Suppressor macrophage treated with lipopolysaccharide for 1 hour (primary cell): ENCODE data around the gene ATP1A4.
"Not testable (repeated sequence)": the region's sequence is repeated elsewhere in the genome, so short reads cannot be mapped to it uniquely, and the experiment has no call there.

ENCODE experiments used
- DNase-seq, 3 donors: peaks; one replicate each; pipeline ENCODE4 v3.0.0-alpha.2; 2020 to 2022

ATP1A4 gene

DNA sequence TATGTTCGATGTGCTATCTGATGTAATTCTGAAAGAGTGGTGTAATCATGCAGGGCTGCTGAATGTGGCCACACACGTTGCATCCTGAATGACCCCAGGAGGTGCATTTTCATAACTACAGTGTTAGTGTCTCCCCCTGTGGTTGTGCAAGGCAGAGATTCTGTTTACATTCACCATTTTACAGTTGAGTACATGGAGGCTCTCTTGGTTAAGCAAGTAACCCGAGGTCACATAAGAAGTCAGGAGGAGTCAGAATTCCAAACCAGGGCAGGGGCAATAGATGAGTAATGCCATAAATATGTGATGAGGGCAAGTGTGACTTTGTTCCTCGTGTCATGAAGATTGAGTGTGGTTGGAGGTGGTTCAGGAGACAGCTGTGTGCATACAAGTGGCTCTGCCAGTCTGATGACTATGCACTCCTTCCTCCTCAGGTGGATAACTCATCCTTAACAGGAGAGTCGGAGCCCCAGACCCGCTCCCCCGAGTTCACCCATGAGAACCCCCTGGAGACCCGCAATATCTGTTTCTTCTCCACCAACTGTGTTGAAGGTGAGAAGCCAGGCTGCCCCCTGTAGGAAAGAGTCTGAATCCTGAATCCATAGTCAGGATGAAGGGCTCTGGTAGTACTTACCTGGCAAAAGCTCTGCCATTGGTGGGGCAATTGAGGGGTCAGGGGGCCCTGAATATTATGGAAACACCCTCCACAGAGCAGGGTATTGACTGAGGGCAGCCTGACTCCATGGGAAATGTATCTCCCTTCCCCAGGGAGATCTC, 26.5 kb upstream of the ATP1A4 start:
- no peak for DNase-seq

DNA sequence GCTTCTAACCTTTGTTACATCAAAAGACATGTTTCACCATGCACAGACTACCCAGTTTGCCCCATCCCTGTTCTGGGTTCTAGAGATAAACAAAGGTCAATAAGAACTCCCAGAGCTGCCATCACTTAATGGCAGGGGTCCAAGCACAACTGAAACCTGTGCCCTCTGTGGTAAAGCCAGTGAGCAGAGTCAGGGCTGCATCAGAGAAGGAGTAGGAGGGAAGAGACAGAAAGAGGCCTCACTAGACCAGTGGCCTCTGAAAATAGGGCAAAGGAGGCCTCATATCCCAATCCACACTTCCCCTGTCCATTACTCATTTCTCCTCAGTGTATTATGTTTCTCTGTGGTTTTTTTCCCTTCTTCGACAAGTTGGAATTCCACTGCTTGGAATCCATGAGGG, 25.7 kb upstream of the ATP1A4 start:
- no peak for DNase-seq

DNA sequence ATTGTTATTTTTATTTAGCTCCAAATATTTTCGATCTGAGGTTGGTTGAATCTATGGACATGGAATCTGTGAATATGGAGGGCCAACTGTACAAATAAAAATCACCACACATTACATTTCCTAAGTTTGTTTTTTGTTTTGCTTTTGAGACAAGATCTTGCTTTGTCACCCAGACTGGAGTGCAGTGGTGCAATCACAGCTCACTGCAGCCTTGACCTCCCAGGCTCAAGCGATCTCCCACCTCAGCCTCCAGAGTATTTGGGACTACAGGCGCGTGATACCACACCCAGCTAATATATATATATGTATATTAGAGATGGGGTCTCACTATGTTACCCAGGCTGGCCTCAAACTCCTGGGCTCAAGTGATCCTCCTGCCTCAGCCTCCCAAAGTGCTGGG, 25.1 kb upstream of the ATP1A4 start:
- DNase-seq, result not testable (repeated sequence)

DNA sequence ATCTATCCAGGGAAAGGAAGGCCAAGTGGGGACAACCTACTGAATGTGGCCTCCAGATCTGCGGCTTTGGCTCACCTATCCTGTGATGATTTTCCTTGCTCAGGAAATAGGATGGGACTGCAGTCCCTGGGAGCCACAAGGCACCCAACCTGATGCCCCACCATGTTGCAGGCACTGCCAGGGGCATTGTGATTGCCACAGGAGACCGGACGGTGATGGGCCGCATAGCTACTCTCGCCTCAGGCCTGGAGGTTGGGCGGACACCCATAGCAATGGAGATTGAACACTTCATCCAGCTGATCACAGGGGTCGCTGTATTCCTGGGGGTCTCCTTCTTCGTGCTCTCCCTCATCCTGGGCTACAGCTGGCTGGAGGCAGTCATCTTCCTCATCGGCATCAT, 24.0 kb upstream of the ATP1A4 start:
- DNase-seq, result no peak

DNA sequence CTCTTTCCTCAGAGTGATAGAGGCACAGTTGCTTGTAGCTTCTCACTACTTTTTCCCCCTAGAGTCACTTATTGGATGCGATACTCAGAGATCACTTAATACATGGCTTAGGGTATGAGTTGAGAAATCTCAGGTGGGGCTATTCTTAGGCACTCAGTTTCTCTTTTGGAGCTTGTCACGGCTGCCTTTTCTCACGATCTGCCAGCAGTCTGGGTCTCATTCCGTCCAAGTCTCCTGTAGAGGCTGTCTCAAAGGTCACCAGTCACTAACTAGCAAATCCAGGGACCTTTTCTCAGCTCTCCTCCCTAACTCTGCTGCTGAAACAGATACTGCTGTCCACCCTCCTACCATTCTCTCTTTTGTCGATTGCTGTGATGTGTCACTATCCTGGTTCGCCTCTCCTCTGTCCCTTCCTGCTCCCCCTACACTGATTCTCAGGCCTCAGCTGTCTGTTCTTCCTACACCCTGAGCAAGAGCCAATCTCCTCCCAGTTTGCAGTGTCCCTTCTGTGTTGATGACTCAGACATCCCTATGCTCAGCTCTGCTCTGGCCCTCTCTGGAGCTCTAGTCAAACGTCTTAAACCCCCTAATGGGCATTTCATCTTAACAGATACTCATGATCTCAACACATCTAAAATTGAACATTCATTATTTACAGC, 23.4 kb upstream of the ATP1A4 start:
- peak; percentile 60 to 68 (median 61) for DNase-seq

DNA sequence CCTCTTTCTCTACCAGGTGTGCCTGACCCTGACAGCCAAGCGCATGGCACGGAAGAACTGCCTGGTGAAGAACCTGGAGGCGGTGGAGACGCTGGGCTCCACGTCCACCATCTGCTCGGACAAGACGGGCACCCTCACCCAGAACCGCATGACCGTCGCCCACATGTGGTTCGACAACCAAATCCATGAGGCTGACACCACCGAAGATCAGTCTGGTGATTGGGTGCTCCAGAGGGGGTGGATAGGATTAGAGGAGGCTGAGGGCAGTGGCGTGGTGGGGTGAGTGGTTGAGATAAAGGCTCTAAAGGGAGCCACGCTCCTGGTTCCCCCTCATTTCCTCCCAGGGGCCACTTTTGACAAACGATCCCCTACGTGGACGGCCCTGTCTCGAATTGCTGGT, 22.8 kb upstream of the ATP1A4 start:
- DNase-seq, result no peak

DNA sequence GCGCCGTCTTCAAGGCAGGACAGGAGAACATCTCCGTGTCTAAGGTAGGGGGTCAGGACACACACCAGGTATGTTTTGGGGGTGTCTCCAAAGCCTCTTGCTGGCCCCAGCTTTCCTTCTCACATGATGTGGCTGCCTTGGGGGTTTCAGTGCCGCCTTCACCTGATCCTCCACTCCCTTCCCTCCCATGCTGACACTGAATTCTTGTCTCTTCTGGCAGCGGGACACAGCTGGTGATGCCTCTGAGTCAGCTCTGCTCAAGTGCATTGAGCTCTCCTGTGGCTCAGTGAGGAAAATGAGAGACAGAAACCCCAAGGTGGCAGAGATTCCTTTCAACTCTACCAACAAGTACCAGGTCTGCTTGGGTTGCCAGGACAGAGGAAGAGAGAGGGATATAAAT, 22.4 kb upstream of the ATP1A4 start:
- DNase-seq, result no peak

DNA sequence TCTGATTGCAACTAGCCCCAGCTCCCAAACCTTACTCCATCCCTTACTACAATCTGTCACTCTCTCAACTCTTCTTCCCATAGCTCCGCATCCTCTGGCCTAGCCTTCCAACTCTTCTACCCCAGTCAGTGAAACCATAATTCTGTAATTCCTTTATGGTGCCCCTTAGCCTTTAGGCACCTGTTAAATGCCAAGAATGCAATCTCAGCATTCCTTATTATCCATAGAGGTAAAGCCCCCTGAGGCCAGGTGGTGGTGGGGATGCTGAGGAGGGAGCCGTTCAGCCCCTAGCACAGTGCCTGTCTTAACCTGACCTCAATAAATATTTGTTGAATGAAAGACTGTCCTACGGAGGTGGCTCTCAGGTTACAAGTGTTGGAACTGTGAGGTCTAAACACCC, 21.8 kb upstream of the ATP1A4 start:
- no peak for DNase-seq

DNA sequence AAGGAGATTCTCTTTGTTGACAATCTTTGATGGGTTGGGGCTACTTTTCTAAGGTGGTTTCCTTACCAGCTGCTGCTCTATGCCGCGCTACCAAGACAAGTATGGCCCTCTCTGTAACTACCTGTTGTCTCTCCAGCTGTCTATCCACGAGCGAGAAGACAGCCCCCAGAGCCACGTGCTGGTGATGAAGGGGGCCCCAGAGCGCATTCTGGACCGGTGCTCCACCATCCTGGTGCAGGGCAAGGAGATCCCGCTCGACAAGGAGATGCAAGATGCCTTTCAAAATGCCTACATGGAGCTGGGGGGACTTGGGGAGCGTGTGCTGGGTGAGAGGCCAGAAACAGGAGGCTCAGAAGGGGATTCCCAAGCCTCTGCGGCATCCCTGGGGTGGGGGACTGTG, 21.4 kb upstream of the ATP1A4 start:
- no peak for DNase-seq

DNA sequence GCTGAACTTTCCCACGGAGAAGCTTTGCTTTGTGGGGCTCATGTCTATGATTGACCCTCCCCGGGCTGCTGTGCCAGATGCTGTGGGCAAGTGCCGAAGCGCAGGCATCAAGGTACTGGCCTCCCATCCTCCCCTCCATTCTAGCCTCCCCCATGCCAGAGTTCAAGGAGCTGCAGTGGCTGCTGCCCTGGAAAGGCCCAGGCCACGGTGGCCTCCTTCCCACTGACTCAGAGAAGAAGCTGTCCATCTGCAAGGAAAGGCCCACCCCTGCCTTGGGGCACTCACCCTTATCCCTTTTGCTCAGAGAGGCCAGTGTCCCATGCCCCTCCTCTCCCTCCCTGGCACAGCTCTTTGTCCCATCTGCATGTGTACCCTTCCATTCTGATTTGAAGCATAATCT, 20.9 kb upstream of the ATP1A4 start:
- no peak for DNase-seq

DNA sequence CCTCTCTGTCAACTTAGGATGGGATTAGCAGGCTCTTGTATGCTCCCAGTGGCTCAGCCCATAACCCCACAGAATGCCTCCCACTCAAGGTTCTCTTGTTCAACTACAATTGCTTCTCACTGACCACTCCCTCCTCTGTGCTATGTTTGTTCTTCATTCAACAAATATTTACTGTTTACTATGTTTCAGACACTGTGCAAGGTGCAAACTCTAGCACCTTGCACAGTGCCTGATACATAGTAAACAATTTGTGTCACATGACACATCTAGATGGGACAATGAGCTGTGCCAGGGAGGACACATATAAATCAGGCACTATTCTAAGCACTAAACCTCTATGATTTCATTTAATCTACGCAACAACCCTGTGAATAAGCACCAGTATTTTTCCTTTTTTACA, 20.5 kb upstream of the ATP1A4 start:
- no peak for DNase-seq

DNA sequence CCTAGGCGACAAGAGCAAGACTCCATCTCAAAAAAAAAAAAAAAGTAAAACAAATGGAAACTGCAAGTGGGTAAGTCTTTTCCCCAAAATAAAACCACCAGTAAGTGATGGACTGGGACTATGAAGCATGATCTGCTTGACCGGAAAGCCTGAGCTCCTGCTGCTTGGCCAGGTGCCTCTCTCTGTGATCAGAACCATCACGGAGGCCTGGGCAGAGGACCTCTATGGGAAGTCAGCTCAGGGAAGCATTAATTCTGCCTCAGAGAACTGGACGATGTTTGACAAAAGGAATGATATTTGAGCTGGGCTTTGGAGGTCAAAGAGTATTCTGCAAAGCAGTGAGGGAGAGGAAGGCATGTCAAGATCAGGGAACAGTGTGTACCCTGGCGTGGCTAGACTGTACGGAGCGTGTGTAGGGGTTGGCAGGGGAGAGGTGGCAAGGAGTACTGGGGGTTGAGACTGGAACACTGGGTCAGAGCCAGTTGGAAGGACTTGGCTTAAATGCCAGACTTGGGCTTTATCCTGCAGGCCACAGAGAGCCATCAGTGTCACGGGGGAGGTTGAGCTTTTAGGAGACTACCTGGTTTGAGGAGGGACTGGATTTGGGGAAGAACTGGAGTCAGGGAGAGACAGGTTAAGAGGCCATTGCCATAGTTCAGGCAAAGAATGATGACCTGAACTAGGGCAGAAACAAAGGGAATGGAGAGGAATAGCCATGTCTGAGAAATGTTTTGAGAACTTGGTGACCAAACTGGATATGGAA, 19.4 kb upstream of the ATP1A4 start:
- DNase-seq, result no peak

DNA sequence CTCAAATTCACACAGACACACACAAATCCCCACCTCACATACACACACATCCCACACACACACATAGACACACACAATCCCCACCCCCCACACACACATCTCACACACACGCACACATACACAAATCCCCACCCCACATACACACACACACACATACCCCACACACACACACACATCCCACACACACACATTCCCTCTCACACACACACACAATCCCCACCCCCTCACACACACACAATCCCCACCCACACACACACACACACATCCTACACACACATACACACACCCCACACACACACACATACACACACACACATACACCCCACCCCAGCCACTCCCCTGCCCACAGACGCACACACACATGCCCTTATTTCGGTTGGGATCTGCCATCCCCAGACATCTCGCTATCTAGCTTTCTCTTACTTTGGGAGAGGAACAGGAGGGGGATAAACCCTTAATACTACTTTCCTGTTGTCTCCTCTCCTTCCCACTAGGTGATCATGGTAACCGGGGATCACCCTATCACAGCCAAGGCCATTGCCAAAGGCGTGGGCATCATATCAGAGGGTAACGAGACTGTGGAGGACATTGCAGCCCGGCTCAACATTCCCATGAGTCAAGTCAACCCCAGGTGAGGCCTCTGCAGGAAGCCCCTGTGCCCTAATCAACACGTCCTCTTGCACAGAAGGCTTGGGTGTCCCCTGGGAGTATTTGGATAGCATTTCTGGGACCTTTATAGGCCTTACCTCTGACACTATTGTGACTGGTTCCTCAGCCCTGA, 17.2 kb upstream of the ATP1A4 start:
- no peak for DNase-seq

DNA sequence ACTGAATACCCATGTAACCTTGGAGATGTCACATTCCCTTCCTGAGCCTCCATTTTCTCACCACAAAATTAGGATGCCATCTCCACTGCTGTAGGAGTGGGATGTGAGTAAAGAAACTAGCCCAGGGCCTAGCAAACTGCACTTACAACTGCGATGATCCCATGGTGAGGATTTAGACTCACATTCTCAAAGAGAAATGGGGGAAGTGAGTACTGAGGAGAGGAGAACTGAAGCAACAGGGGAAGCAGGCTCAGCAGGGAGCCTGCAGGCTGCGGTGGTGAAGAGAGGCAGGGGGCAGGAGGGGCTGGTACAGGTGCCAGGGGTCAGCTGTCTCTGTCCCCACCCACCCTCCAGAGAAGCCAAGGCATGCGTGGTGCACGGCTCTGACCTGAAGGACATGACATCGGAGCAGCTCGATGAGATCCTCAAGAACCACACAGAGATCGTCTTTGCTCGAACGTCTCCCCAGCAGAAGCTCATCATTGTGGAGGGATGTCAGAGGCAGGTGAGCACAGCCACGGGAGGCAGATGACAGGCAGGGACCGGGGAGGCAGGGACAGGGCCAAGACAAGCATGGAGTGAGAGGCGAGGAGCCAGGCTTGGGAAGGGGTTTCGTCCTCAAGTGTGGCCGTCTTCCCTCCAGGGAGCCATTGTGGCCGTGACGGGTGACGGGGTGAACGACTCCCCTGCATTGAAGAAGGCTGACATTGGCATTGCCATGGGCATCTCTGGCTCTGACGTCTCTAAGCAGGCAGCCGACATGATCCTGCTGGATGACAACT, 16.4 kb upstream of the ATP1A4 start:
- DNase-seq, result peak; percentile 36 to 41 (median 38)

DNA sequence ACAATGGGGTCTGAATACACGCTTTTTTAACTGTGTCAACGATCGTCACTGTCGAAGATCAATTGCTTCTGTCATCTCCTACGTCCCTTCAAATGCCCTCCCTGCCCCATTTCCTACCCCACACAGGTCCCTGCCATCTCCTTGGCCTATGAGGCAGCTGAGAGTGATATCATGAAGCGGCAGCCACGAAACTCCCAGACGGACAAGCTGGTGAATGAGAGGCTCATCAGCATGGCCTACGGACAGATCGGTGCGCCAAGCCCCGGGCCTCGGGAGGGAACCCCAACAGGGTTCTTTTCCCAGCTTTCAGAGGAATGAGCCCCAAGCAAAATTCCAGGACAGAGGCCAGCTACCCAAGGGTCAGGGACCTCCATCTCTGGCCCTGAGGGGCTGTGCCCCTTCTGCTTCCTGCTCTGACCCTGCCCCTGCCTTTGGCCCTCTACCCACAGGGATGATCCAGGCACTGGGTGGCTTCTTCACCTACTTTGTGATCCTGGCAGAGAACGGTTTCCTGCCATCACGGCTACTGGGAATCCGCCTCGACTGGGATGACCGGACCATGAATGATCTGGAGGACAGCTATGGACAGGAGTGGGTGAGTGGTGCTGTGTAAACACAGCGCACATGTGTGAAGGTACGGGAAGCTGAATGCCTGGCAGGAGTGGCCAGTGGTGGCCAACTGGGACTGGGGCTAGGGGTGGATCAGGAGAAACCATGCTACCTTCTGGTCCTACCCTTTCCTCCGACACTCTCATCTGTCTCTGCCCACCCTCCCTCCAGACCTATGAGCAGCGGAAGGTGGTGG, 15.1 kb upstream of the ATP1A4 start:
- no peak for DNase-seq

DNA sequence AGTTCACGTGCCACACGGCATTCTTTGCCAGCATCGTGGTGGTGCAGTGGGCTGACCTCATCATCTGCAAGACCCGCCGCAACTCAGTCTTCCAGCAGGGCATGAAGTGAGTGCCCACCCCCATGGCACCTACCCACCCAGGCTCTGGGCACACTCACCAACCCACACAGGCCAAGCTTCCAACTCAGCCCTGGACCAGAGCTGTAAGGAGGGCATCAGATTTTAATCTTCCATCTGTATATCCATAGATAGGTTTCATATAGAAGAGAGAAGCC, 14.5 kb upstream of the ATP1A4 start:
- DNase-seq, result no peak

DNA sequence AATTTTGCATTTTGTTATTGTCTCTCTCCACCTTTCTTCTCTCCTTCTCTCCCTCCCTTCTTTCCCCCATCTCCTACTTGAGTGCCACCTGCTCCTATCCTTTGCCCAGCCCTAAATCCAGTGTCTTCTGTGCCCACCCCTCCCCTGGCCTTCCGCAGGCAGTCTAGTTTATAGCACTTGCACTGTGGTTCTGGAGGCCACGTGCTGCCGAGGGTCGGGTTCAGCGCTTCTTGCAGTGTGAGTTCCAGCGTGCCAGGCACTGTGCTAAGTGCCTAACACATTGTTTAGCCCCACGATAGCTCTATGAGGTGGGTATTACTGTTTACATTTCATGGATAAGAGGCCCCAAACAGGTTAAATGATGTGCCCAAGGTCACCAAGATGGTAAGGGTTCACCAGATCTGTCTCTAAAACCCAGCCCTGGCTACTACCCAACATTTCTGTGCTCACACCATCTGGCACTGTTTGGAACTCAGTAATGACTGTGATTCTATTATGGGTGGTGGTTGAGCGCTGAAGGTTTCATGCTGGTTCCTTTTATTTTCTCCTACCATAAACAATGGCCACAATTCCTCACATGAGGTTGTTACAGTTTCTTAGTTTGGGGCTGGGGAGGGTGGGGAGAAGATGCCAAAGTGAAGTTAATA, 14.1 kb upstream of the ATP1A4 start:
- DNase-seq, result no peak

DNA sequence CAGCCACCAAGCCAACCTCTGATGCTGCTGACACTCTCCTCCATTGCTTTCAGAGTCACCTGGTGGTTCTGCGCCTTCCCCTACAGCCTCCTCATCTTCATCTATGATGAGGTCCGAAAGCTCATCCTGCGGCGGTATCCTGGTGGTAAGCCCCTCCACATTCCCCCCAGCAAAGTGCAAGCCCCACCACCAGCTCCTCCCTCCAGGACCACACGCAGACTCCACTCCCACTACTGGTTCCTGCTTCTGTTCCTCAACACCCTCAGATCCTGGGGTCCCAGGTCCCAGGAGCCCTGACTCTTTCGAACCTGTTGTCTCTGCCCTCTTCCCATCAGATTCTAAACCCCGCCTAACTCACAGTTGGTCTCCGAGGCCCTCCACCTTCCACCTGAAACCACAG, 11.6 kb upstream of the ATP1A4 start:
- no peak for DNase-seq

DNA sequence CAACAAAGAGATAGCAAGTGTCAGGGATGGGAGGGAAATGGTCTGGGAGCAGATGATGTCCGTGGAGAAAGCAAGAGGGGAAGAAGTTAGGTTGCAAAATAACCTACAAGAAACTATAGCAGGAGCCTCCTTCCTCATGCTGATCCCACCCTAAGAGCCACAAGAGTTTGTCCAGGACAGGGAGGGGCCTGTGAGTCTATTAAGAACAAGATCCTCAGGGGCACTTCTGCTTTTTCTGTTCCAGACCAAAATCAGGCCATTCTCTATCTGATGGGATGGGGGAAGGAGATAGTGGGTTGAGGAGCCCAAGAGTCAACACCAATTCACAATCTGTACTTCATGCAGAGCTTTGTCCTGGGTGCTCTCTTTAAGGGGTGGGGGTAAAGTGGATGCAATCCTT, 7.7 kb upstream of the ATP1A4 start:
- peak; percentile 55 to 68 (median 60) for DNase-seq

DNA sequence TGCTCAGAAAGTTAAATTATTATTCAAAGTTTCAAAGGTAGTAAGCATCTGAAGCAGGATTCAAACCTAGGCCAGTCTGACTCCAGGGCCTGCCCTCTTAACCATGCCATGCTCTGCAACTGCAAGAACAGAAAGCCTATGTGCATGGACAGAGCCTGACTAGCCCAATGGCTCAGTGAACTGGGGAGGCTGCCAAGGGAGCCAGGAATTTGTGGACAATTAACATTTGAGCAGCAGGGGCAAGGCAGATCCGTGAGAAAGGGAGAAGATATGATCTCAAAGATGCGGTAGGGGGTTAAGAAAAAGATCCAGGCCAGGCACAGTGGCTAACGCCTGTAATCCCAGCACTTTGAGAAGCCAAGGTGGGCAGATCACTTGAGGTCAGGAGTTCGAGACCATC, 6.5 kb upstream of the ATP1A4 start:
- no peak for DNase-seq

DNA sequence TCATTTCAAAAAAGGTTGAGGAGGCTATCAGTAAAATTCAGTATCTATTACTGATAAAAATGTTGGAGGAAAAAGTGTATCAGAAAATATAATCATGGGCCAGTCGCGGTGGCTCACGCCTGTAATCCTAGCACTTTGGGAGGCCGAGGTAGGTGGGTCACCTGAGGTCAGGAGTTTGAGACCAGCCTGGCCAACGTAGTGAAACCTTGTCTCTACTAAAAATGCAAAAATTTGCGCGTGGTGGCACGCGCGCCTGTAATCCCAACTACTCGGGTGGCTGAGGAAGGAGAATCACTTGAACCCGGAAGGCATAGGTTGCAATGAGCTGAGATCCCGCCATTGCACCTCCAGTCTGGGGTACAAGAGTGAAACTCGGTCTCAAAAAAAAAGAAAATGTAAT, 5.3 kb upstream of the ATP1A4 start:
- no peak for DNase-seq
